ENCODE data around the gene CORO7.
"Not testable (repeated sequence)": the region's sequence is repeated elsewhere in the genome, so short reads cannot be mapped to it uniquely, and the experiment has no call there.

The CORO7 gene

GRCh38 chr16:4399001-4399730 is 17.2 kb downstream of the CORO7 start:
- no peak for DNase-seq

- DNase-seq: no peak
These were observed 21.2 kb downstream of the CORO7 start for GRCh38 chr16:4395055-4395726.

DNA sequence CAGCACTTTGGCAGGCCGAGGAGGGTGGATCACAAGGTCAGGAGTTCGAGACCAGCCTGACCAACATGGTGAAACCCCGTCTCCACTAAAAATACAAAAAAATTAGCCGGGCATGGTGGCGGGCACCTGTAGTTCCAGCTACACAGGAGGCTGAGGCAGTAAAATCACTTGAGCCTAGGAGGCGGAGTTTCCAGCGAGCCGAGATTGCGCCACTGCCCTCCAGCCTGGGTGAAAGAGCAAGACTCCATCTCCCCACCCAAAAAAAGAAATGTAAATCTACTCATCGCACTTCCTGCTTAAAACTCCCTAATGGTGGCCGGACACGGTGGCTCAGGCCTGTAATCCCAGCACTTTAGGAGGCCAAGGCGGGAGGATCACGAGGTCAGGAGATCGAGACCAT is 22.5 kb downstream of the CORO7 start:
- not testable (repeated sequence) for DNase-seq

- no peak for DNase-seq
These were observed 23.2 kb downstream of the CORO7 start for GRCh38 chr16:4393240-4393600.

DNA sequence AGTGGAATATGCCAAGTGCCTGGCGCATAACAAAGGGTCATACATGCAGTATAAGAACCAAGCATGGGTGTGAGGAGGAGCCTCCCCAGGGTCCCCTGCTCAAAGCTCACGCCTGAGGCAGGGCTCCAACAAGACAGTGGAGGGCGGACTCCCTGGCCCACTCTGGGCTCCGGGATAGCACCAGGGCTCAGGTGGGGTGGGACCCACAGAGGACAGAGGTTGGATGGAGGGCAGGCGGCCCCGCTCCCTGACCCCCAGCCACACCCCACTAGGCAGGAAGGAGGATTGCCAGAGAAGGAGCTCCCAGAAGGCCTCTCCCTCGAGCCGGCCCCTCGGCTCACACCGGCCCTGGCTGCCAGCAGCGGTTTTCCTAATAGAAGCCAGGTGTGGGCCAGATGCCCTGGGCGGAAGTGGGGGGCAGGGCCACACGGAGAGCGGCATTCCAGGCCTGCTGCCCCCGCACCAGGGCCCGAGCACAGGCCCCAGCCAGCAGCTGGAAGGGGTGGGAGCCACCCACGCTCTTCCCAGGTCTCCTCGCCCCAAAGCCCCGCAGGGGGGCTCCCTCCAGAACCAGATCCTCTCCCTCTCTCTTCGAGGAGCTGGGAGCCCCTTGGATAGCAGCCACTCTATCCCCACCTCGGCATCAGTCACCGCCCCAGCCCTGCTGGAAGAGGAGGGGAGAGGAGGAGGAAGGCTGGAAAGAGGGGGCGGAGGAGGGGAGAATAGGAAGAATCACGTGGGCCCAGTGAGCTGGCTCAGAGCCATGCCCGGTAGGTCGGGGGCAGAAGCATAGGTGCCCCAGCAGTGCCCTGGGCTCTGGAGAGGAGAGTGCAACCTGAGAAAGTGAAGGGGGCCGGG is 23.8 kb downstream of the CORO7 start:
- DNase-seq: no peak

GRCh38 chr16:4391631-4392381 is 24.6 kb downstream of the CORO7 start:
- no peak for DNase-seq

GRCh38 chr16:4390266-4391260 is 25.8 kb downstream of the CORO7 start:
- DNase-seq: no peak

DNA sequence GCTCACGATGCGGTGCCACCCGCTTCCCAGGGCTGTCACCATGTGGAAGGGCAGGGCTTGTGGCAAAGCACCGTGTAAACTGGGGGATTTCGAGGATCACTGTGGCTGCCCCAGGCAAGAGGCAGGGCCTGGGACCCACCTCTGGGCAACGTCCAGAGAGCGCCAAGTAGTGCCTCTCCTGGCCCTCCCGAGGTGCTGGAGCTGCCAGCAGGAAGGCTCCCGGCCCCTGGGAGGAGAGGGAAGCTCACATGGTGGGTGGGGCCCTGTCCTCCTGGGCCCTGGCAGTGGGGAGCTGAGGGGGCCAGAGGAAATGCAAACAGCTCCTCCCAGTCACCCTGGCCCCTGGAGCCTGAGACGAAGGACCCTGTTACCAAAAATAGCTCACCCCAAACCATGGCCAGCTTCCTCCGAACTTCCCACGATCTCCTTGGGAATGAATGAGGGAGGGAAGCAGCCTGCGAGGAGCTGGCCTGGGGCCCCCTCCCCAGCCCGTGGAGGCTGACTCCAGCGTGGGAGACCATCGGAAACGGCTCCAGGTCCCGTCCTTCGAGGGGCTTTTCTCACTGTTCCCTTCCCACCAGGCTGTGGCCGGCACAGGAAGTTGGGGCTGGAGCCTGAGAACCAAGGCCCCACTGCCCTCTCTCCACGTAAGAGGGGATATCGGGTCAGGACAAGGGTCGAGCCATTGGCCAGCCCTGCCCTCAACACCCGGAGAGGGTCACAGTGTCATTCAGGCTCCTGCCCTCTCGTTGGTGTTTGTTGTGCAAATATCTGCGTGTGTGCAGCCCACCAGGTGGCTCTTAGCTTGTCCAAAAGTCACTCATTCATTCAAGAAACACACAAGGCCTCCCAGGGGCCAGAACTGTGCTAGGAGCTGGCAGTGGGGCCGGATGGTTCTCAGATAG is 27.1 kb downstream of the CORO7 start:
- no peak for DNase-seq

DNA sequence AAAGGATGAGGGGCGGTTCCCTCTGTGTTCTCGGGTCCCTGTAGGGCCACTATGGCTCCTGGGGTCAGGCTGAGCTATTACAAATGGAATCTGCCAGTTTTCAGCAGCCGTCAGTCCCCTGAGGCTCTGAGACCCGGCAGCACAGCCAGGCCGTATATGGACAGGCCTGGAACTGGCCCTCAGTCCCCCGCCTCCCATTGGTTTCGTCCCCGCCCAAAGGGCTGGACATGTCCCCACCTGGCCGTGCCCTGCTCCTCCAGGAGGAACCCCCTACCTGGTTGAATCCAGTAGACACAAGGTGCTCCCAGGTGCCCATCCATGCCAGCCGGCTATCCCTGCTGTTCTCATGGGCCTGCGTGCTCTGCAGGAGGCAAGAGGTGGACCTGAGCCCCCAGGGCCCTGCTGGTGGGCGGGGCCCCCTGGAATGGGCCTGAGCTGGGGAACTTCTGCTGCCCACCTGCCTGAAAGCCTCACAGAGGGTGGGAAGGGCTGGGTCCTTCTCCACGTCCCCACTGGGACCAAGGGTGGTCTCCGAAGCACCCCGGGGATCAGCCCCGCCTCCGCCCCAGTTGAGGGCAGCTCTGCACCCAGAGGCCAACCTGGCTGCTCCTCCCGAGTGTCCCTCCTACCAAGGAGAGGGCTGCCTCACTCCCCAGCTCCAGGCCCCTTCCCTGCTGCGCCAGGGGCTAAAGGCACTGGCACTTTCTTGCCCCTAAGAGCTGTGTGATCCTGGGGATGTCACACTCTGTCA is 27.9 kb downstream of the CORO7 start:
- no peak for DNase-seq

DNA sequence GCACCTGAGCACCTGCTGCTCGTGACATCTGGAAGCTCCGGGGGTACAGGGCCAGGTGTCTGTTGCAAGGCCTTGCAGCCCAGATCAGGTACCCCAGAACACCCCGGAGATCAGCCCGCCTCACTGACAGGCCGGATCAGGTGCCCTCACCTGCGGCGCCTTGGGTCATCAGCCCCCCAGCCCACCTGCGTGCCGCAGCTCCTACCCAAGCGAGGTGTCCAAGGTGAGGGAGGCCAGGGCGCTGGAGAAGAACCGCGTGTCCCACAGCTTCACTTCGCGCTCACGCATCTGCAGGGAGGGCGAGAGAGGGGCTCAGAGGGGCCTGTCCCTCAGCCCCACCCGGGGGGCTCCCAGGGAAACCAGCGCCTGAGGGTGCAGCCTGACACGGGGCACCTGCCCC is 28.6 kb downstream of the CORO7 start:
- DNase-seq: no peak

GRCh38 chr16:4386951-4387565 is 29.3 kb downstream of the CORO7 start:
- no peak for DNase-seq

- no peak for DNase-seq
These were observed 30.0 kb downstream of the CORO7 start for GRCh38 chr16:4386451-4386805.

DNA sequence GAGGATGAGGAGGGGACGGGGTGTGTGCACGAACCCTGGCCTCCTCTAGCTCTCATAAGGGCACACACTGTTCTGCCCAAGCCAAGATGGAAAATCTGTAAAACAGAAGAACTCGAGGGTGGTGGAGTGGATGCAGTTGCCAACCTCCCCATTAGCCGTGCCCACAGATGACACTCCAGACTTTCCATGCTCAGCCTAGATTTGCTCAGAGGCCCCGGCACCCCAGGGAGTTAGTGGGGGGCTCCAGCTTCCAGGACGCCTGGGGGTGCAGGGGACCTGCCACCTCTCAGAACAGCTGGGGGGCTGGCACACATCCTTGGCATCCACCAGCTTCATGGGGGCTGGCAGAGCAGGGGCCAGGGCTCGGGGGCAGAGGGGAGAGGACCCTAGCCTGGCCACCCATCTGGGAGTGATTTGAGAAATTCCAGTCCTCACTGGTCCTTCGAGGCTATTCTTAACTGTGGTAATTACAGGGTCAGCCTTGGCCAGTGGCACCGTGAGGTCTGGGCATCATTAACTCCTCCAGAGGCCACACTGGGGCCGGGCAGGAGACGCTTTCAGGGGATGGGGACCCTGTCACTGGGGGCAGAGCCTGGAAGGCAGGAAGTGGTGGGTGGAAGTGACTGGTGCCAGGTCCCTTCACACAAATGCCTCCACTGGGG is 30.5 kb downstream of the CORO7 start:
- DNase-seq: no peak

DNA sequence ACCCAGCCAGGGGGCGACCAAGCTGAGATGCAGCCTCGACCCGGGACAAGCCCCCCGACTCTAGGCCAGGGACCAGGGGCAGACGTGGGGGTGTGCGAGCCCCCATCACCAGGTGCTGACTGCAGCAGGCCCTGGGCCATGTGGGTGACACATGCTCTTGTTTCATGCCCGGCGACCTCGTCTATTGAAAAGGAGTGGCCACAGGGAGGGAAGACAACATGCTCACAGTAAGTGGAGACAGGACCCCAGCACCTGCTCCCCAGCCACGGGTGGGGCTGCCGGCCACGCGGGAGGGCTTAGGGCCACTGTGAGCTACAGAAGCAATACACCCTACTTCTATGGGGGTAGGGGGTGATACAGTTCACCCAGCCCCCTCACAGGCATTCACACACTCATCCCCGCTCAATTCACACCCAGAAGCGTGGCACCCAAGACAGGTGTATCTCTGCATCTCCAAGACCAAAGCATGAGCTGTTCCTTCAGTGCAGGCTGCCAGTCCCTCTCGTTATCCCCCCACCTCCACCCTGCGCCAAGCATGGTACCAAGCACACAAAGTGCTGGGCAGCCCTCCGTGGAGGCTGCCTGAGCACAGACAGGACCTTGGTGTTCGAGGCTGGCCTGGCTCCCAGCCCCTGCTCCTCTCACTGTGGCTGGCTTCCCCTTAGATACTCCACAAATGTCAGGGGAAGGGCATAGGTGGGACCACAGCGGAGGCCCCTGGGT is 31.2 kb downstream of the CORO7 start:
- no peak for DNase-seq

GRCh38 chr16:4384509-4384942 is 31.9 kb downstream of the CORO7 start:
- no peak for DNase-seq

- DNase-seq: no peak
These were observed 32.6 kb downstream of the CORO7 start for GRCh38 chr16:4383591-4384444.

- no peak for DNase-seq
These were observed 33.5 kb downstream of the CORO7 start for GRCh38 chr16:4382795-4383357.

All from CD4-positive, alpha-beta T cell treated with Interleukin-17A for 1 hour (primary cell).